GM18498 (cell line): ENCODE measurements around the gene RPTN.
"Not testable (repeated sequence)": the region's sequence is repeated elsewhere in the genome, so short reads cannot be mapped to it uniquely, and the experiment has no call there.

Source experiments
- ATAC-seq: cut with Tn5 transposase; IDR thresholded peaks from one replicate; pipeline ENCODE4 v1.9.1; 2021; ENCODE audit warnings: mild to moderate bottlenecking, moderate library complexity; ENCODE audit not compliant: unreplicated experiment

The RPTN gene

GRCh38 chr1:152166966-152167365, 7.9 kb upstream of the RPTN start:
- no peak for ATAC-seq

- no peak for ATAC-seq
Observed at GRCh38 chr1:152165286-152166077, 6.5 kb upstream of the RPTN start.

GRCh38 chr1:152164517-152165136, 5.6 kb upstream of the RPTN start:
- ATAC-seq = no peak

- no peak for ATAC-seq
Observed at GRCh38 chr1:152162792-152163463, 3.9 kb upstream of the RPTN start.

- no peak for ATAC-seq
Observed at GRCh38 chr1:152160576-152160975, 1.5 kb upstream of the RPTN start.

- ATAC-seq = no peak
Observed at GRCh38 chr1:152153996-152154395, 5.0 kb downstream of the RPTN start.

GRCh38 chr1:152151646-152152045, 7.4 kb downstream of the RPTN start:
- no peak for ATAC-seq

GRCh38 chr1:152148981-152149380, 10.0 kb downstream of the RPTN start:
- ATAC-seq = no peak

- ATAC-seq = no peak
Observed at GRCh38 chr1:152148051-152148450, 11.0 kb downstream of the RPTN start.

- no peak for ATAC-seq
Observed at GRCh38 chr1:152145769-152146168, 13.3 kb downstream of the RPTN start.

GRCh38 chr1:152144674-152145183, 14.3 kb downstream of the RPTN start:
- not testable (repeated sequence) for ATAC-seq

GRCh38 chr1:152143150-152143887, 15.7 kb downstream of the RPTN start:
- no peak for ATAC-seq

GRCh38 chr1:152141971-152142584, 16.9 kb downstream of the RPTN start:
- ATAC-seq = no peak

- no peak for ATAC-seq
Observed at GRCh38 chr1:152137215-152137614, 21.8 kb downstream of the RPTN start.

GRCh38 chr1:152130186-152130585, 28.8 kb downstream of the RPTN start:
- no peak for ATAC-seq

GRCh38 chr1:152127673-152128072, 31.4 kb downstream of the RPTN start:
- ATAC-seq = no peak

- ATAC-seq = no peak
Observed at GRCh38 chr1:152125834-152126443, 33.1 kb downstream of the RPTN start.

- ATAC-seq = no peak
Observed at GRCh38 chr1:152118915-152119314, 40.1 kb downstream of the RPTN start.

- no peak for ATAC-seq
Observed at GRCh38 chr1:152115344-152115743, 43.7 kb downstream of the RPTN start, which contains the start of gene TCHH. Gene TCHH, minus strand, starts transcription at chr1:152115444. Its CDS starts 1,364 bp downstream, at chr1:152114080.

GRCh38 chr1:152112885-152113432, 46.1 kb downstream of the RPTN start:
- ATAC-seq = no peak
